ENCODE results near the gene SLC5A3.

The SLC5A3 gene

DNA sequence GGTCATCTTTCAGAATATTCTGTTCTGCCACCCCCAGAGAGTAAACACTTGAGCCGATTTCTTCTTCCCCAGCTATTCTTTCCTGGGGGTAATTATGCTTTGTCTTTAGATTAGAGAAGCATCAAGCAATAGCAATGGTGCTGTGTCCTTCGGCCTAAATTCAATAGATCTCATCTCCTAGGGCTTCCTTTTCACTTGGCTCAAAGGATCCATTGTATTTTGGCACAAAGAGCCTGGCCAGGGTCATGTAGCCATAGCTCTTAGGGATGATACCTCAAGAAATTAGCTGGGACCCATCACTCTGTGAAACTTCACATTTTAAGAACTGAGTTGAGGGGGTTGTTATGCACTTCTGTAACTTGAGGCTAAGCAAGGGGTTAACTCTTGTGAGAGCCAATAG lies 27.0 kb downstream of the SLC5A3 start:
- no peak for DNase-seq (ENCODE audit: low spot score)

DNA sequence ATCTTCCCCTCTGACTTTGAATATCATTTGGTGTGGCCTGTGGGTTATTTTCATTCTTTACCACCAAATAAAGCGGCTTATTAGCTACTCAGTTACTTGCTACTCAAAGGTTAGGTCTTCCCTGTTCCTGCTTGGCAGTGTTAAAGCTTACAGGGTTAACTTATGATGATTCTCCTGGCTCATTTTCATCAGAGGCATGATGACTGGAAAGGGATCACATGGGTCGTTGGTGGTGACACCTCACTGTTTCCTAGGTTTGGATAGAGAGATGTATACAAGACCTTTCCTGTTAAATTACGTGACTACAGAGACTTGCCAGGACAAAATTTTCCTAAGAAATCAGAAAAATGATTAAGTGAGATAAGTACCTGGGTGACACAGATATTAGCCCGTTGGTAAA lies 27.4 kb downstream of the SLC5A3 start:
- no peak for DNase-seq (ENCODE audit: low spot score)

DNA sequence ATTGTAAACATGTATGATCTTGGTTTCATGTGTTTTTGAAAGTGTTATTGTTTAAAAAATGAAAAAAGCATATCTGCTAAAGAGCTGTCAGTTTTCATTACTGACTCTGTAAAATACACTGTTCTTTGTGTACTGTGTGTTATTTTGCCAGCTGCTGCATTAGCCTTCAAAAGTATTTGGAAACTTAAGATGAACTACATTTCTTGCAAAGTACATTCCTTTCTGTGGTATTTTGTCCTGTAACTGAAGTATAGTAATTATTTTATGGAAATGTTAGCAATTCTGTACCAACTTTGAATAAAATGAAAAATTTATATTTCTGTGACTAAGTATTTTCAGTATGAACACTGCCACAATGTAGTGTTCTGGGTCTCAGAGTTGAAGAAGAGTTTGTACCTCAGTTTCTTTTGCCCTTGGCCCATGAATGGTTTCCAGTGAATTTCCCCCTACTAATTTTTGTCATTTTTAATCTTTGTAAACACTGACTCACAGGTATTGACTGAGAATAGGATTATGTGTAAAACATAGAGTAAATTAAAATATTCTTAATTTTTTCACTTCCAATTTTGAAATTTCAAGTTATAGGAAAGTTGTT lies 32.7 kb downstream of the SLC5A3 start:
- no peak for DNase-seq (ENCODE audit: low spot score)

- no peak for DNase-seq (ENCODE audit: low spot score)
Measured at GRCh38 chr21:34107606-34108005, 34.2 kb downstream of the SLC5A3 start.

GRCh38 chr21:34109075-34109474 lies 35.7 kb downstream of the SLC5A3 start:
- DNase-seq (ENCODE audit: low spot score): no peak

GRCh38 chr21:34110594-34111202 lies 37.3 kb downstream of the SLC5A3 start:
- no peak for DNase-seq (ENCODE audit: low spot score)

GRCh38 chr21:34112316-34113033 lies 39.1 kb downstream of the SLC5A3 start:
- no peak for DNase-seq (ENCODE audit: low spot score)

GRCh38 chr21:34113842-34114241 lies 40.5 kb downstream of the SLC5A3 start:
- DNase-seq (ENCODE audit: low spot score): no peak

DNA sequence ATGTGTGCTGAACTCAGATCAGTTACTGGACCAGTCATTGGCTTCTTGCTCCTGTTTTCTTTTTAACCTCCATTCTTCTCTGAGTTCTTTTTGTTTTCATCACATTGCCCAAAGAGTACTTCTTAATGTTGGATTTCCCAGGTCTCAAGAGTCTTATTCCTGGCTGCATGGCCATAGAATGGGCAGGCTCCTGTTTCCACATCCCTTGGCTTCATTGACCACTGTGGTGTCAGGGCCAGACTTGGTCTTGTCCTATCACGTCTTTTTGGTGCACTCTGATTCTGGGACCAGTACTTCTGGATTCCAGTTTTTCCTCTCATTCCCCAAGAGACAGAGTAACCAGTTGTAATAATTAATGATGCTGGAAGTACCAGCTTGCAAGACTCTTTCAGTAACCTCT lies 41.8 kb downstream of the SLC5A3 start:
- DNase-seq (ENCODE audit: low spot score): no peak

GRCh38 chr21:34116569-34116968 lies 43.2 kb downstream of the SLC5A3 start:
- DNase-seq (ENCODE audit: low spot score): no peak

DNA sequence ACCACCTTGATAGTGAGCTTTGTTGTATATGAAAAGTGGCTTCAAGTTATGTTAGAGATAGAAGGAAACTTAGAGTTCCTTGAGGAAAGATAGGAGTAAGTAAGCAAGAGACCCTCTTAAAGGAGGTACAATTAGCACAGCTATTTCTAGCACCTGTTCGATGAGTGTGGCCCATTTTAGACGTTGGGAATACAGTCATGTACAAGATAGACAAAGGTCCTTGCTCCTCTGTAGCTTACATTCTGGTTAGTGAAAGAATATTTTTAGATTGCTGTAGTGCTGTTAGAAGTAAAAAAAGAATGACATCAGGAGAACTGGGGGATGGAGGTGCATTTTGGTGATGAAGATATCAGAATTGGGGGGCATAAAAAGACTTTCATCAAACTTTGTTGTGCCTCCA lies 47.5 kb downstream of the SLC5A3 start:
- no peak for DNase-seq (ENCODE audit: low spot score)

DNA sequence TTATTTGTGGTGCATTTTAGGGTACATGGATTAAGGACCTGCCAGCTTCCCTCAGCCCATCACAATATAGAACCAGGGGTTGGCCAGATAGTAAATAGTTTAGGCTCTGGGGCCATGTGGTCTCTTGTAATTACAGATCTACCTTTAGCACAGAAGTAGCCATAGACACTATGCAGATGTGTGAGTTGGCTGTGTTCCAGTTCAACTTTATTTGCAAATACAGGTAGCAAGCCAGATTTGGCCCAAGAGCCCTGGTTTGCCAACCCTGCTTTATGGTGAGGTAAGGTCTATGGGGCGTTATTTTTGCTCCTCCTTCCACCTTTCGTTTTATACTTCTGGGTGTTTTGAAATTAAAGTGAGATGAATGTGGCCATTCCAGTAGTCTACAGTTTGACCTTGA lies 48.7 kb downstream of the SLC5A3 start:
- DNase-seq (ENCODE audit: low spot score): no peak
